HG02943 (cell line): ENCODE results near the gene PTPN1.
"Not testable (repeated sequence)": the region's sequence is repeated elsewhere in the genome, so short reads cannot be mapped to it uniquely, and the experiment has no call there.

Experiments
- ATAC-seq: cut with Tn5 transposase; IDR thresholded peaks from one replicate; pipeline ENCODE4 v1.9.1; 2021; ENCODE audit warnings: mild to moderate bottlenecking, low read depth, moderate library complexity; ENCODE audit not compliant: unreplicated experiment

PTPN1 gene

GRCh38 chr20:50550531-50550930 is 40.3 kb downstream of the PTPN1 start:
- ATAC-seq: no peak

- no peak for ATAC-seq
These were observed 41.1 kb downstream of the PTPN1 start for GRCh38 chr20:50551288-50551687.

- no peak for ATAC-seq
These were observed 42.8 kb downstream of the PTPN1 start for GRCh38 chr20:50552979-50553378.

GRCh38 chr20:50554694-50555579 is 44.8 kb downstream of the PTPN1 start:
- no peak for ATAC-seq

- no peak for ATAC-seq
These were observed 45.5 kb downstream of the PTPN1 start for GRCh38 chr20:50555662-50556061.

GRCh38 chr20:50557549-50558134 is 47.5 kb downstream of the PTPN1 start:
- no peak for ATAC-seq

GRCh38 chr20:50558483-50558925 is 48.3 kb downstream of the PTPN1 start:
- no peak for ATAC-seq

- ATAC-seq: no peak
These were observed 49.0 kb downstream of the PTPN1 start for GRCh38 chr20:50559149-50559548.

- no peak for ATAC-seq
These were observed 49.9 kb downstream of the PTPN1 start for GRCh38 chr20:50559856-50560638.

GRCh38 chr20:50560867-50561266 is 50.7 kb downstream of the PTPN1 start:
- no peak for ATAC-seq

GRCh38 chr20:50561379-50562078 is 51.3 kb downstream of the PTPN1 start:
- ATAC-seq: no peak

GRCh38 chr20:50562262-50562701 is 52.1 kb downstream of the PTPN1 start:
- ATAC-seq: no peak

- ATAC-seq: no peak
These were observed 53.2 kb downstream of the PTPN1 start for GRCh38 chr20:50563133-50563944.

- no peak for ATAC-seq
These were observed 55.2 kb downstream of the PTPN1 start for GRCh38 chr20:50565383-50565782.

- no peak for ATAC-seq
These were observed 55.7 kb downstream of the PTPN1 start for GRCh38 chr20:50565871-50566270.

- no peak for ATAC-seq
These were observed 57.8 kb downstream of the PTPN1 start for GRCh38 chr20:50567860-50568548.

- no peak for ATAC-seq
These were observed 58.4 kb downstream of the PTPN1 start for GRCh38 chr20:50568549-50568942.

- ATAC-seq: not testable (repeated sequence)
These were observed 59.3 kb downstream of the PTPN1 start for GRCh38 chr20:50569487-50569863.
